GM18867 (cell line): ENCODE data around the gene RXRA.
"Not testable (repeated sequence)": the region's sequence is repeated elsewhere in the genome, so short reads cannot be mapped to it uniquely, and the experiment has no call there.

Source experiments
- ATAC-seq: cut with Tn5 transposase; IDR thresholded peaks from one replicate; pipeline ENCODE4 v1.9.1; 2021; ENCODE audit warnings: mild to moderate bottlenecking, moderate library complexity; ENCODE audit not compliant: unreplicated experiment

Gene RXRA

GRCh38 chr9:134293611-134294152 is 32.6 kb upstream of the RXRA start:
- ATAC-seq, result no peak

- ATAC-seq, result no peak
Measured at GRCh38 chr9:134294153-134295071, 31.8 kb upstream of the RXRA start.

GRCh38 chr9:134295101-134295745 is 31.0 kb upstream of the RXRA start:
- no peak for ATAC-seq

GRCh38 chr9:134295746-134296250 is 30.5 kb upstream of the RXRA start:
- no peak for ATAC-seq

GRCh38 chr9:134296301-134297082 is 29.8 kb upstream of the RXRA start:
- no peak for ATAC-seq

- no peak for ATAC-seq
Measured at GRCh38 chr9:134297083-134297410, 29.2 kb upstream of the RXRA start.

GRCh38 chr9:134297576-134297975 is 28.7 kb upstream of the RXRA start:
- ATAC-seq, result no peak

- ATAC-seq, result no peak
Measured at GRCh38 chr9:134298000-134298399, 28.3 kb upstream of the RXRA start.

- no peak for ATAC-seq
Measured at GRCh38 chr9:134299068-134299467, 27.2 kb upstream of the RXRA start.

GRCh38 chr9:134299883-134300282 is 26.4 kb upstream of the RXRA start:
- no peak for ATAC-seq

- peak; percentile 80 for ATAC-seq
Measured at GRCh38 chr9:134301387-134302129, 24.7 kb upstream of the RXRA start.

- no peak for ATAC-seq
Measured at GRCh38 chr9:134302130-134302817, 24.0 kb upstream of the RXRA start.

- no peak for ATAC-seq
Measured at GRCh38 chr9:134303601-134304000, 22.7 kb upstream of the RXRA start.

GRCh38 chr9:134304261-134304660 is 22.0 kb upstream of the RXRA start:
- no peak for ATAC-seq

- no peak for ATAC-seq
Measured at GRCh38 chr9:134304690-134305089, 21.6 kb upstream of the RXRA start.

- ATAC-seq, result no peak
Measured at GRCh38 chr9:134305533-134305932, 20.7 kb upstream of the RXRA start.

- not testable (repeated sequence) for ATAC-seq
Measured at GRCh38 chr9:134306042-134306441, 20.2 kb upstream of the RXRA start.

- ATAC-seq, result no peak
Measured at GRCh38 chr9:134306636-134307600, 19.3 kb upstream of the RXRA start.
